B cell (primary cell): ENCODE data around the gene CTNNA2. TPM values are rescaled to one million over a fixed set of nuclear protein-coding genes. Genes with fewer than 3 reads are reported as not detected.

Source experiments
- ATAC-seq: fragments of 200-7000 bp; cut with Tn5 transposase; one replicate; pipeline ENCODE4 v1.10.0; 2021; ENCODE audit warnings: low read depth, mild to moderate bottlenecking, moderate number of reproducible peaks, moderate library complexity
- CTCF ChIA-PET: fragments of 350-600 bp; sonication (Branson Sonifier 250); formaldehyde crosslinking; loops from one replicate; lab custom pipeline; 2021; ENCODE audit warnings: antibody characterized with exemption, inconsistent platforms; lab: Charles Lee
- POLR2A ChIA-PET: fragments of 350-600 bp; sonication (Branson Sonifier 250); formaldehyde crosslinking; loops from one replicate; lab custom pipeline; 2021; ENCODE audit warnings: antibody characterized with exemption; lab: Charles Lee
- DNase-seq: peaks from one replicate; pipeline ENCODE4 v3.0.0; 2013
- H2AFZ ChIP-seq: 2 replicates; pipeline ENCODE4 v1.6.1; 2012; ENCODE audit warnings: mild to moderate bottlenecking, low read depth, low read length; ENCODE audit not compliant: insufficient read depth, poor library complexity, severe bottlenecking
- H3K27ac ChIP-seq, 2 donors: 1 replicate in 1 of 2; 2 replicates in 1 of 2; pipeline ENCODE4 v1.5.1; 2012 to 2013; ENCODE audit warnings: low read length in 2 of 2, mild to moderate bottlenecking in 2 of 2, moderate library complexity in 1 of 2
- H3K27me3 ChIP-seq, 4 experiments: fragments of 200-600 bp in 1 of 4; sonication (generic) in 1 of 4; replicated peaks in 1 of 4; 1 replicate in 2 of 4; 2 replicates in 2 of 4; pipeline versions ENCODE4 v1.6.1 to v1.7.0; 2013 to 2016; ENCODE audit warnings: low read length in 3 of 4, mild to moderate bottlenecking in 2 of 4, mixed read lengths in 1 of 4, moderate library complexity in 1 of 4; ENCODE audit not compliant: insufficient read depth in 4 of 4, control insufficient read depth in 3 of 4; ENCODE audit errors: control extremely low read depth in 1 of 4
- H3K36me3 ChIP-seq, 2 experiments: replicated peaks in 1 of 2; 1 replicate in 1 of 2; 2 replicates in 1 of 2; pipeline versions ENCODE4 v1.6.1 to v1.7.1; 2013; ENCODE audit warnings: low read length in 1 of 2; ENCODE audit not compliant: insufficient read depth in 2 of 2, control insufficient read depth in 1 of 2; ENCODE audit errors: control extremely low read depth in 1 of 2, extremely low read depth in 1 of 2
- H3K4me1 ChIP-seq, 2 donors: fragments of 200-600 bp in 1 of 2; sonication (generic) in 1 of 2; 1 replicate in 1 of 2; 2 replicates in 1 of 2; pipeline versions ENCODE4 v1.5.1 to v1.6.1; 2013 to 2017; ENCODE audit warnings: low read length in 2 of 2; ENCODE audit not compliant: control insufficient read depth in 2 of 2, insufficient read depth in 2 of 2
- H3K4me2 ChIP-seq: replicated peaks from 2 replicates; pipeline ENCODE3; 2012; ENCODE audit warnings: mild to moderate bottlenecking, low read depth, low read length; ENCODE audit not compliant: poor library complexity, severe bottlenecking
- H3K4me3 ChIP-seq, 5 experiments: fragments of 200-600 bp in 1 of 5; sonication (generic) in 1 of 5; 1 replicate in 3 of 5; 2 replicates in 2 of 5; pipeline versions ENCODE4 v1.5.1 to v1.7.0; 2011 to 2016; ENCODE audit warnings: low read length in 4 of 5, mild to moderate bottlenecking in 4 of 5, low read depth in 2 of 5, control low read depth in 1 of 5, moderate library complexity in 1 of 5; ENCODE audit not compliant: insufficient read depth in 1 of 5; ENCODE audit errors: control extremely low read depth in 1 of 5, extremely low read depth in 1 of 5
- H3K79me2 ChIP-seq: fragments of 200-600 bp; sonication (generic); one replicate; pipeline ENCODE4 v1.6.0; 2016; ENCODE audit warnings: low read length; ENCODE audit not compliant: control insufficient read depth, insufficient read depth
- H3K9ac ChIP-seq: fragments of 200-600 bp; sonication (generic); 2 replicates; pipeline ENCODE4 v1.6.1; 2017; ENCODE audit warnings: mild to moderate bottlenecking, low read length, moderate library complexity
- H3K9me3 ChIP-seq, 3 donors: one replicate each; pipeline versions ENCODE4 v1.6.1 to v1.7.1; 2013; ENCODE audit warnings: low read length in 2 of 3; ENCODE audit not compliant: control insufficient read depth in 2 of 3, insufficient read depth in 1 of 3; ENCODE audit errors: control extremely low read depth in 1 of 3
- H4K20me1 ChIP-seq: 2 replicates; pipeline ENCODE4 v1.6.0; 2012; ENCODE audit warnings: mild to moderate bottlenecking, low read length; ENCODE audit not compliant: insufficient read depth, control insufficient read depth, poor library complexity, severe bottlenecking
- H3K27ac Mint-ChIP-seq: one replicate; pipeline ENCODE4 v1.8.0; 2021; ENCODE audit warnings: mixed read lengths
- H3K27me3 Mint-ChIP-seq: one replicate; pipeline ENCODE4 v1.8.0; 2021; ENCODE audit warnings: mixed read lengths
- H3K4me1 Mint-ChIP-seq: one replicate; pipeline ENCODE4 v1.8.0; 2021; ENCODE audit warnings: mixed read lengths
- H3K4me3 Mint-ChIP-seq: one replicate; pipeline ENCODE4 v1.8.0; 2021; ENCODE audit warnings: mixed read lengths
- H3K9me3 Mint-ChIP-seq: one replicate; pipeline ENCODE4 v1.8.0; 2022; ENCODE audit warnings: mixed read lengths; ENCODE audit not compliant: insufficient read depth
- EZH2 ChIP-seq: IDR thresholded peaks from 2 replicates; pipeline ENCODE4 v1.6.1; 2012; ENCODE audit warnings: borderline replicate concordance, low read depth, mild to moderate bottlenecking, moderate library complexity, low read length; ENCODE audit not compliant: insufficient read depth, poor library complexity, severe bottlenecking
- WGBS: methylation state at CpG from one replicate; pipeline ENCODE4 v1.1.5; 2013; ENCODE audit warnings: missing lambda C conversion rate; ENCODE audit not compliant: insufficient coverage; 5-methylcytosine and 5-hydroxymethylcytosine counted together
- intact Hi-C: fragments of 100-400 bp; cut with micrococcal nuclease; formaldehyde crosslinking; loops from one replicate; pipeline ENCODE4 v1.10.0; 2022
- polyA plus RNA-seq: library from polyadenylated mRNA; depleted of rRNA; stranded (reverse); fragments of >200 nt; gene quantifications from 2 replicates; pipeline ENCODE4 v1.2.3, GENCODE V29; 2012
- total RNA-seq, 2 donors: library from RNA; stranded (reverse); fragments of 120-200 nt in 1 of 2; gene quantifications; 1 replicate in 1 of 2; 2 replicates in 1 of 2; pipeline versions ENCODE4 v1.2.3 to v1.2.4, GENCODE V29; 2013 to 2022
- TF ChIP-seq, protein P1 (sequence below): fragments of 200-600 bp; IDR thresholded peaks from one replicate; pipeline ENCODE4 v1.8.0; 2022; ENCODE audit warnings: antibody characterized with exemption, mild to moderate bottlenecking

CTNNA2 gene
- total and polyA plus RNA-seq, 2 donors (not counting 1 experiment from before 2014, with no cell fraction given), result not detected

DNA sequence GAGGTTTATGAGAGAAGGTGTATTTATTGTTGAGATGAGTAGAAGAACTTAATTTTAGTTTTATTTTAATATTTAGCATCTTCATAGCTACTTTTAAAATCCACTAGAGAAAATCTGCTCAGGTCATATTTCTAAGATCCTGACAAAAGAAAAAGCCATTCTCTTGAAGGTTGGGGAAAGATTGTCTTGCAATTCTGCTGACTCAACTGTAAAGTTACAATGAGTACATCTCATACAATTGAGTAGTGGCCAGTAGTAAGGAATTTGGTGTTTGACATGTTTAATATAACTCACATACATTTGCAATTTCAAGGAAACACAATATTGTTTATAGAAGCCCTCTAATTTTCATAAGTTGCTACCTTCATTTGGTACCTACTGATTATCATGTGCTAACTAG, 447.2 kb downstream of the CTNNA2 start:
- H3K4me1 Mint-ChIP-seq, result no peaks in the 10 kb centered on the region
- no peaks in the 10 kb centered on the region for H3K27me3 Mint-ChIP-seq
- no peak overlapping the region for H3K4me3 Mint-ChIP-seq
- Histone ChIP-seq H4K20me1 (no peaks in the 10 kb centered on the region), H3K4me2 (no peak overlapping the region), H3K4me3 (no peak overlapping the region), H3K79me2 (no peaks in the 10 kb centered on the region), H3K9me3 (no peaks in the 10 kb centered on the region), H3K27ac (no peak overlapping the region), H3K36me3 (no peaks in the 10 kb centered on the region), H3K4me1 (no peaks in the 10 kb centered on the region), H3K9ac (no peak overlapping the region), H2AFZ (no peak overlapping the region), H3K27me3 (no peaks in the 10 kb centered on the region)
- POLR2A ChIA-PET, result no interaction called here
- TF ChIP-seq, protein P1, sequence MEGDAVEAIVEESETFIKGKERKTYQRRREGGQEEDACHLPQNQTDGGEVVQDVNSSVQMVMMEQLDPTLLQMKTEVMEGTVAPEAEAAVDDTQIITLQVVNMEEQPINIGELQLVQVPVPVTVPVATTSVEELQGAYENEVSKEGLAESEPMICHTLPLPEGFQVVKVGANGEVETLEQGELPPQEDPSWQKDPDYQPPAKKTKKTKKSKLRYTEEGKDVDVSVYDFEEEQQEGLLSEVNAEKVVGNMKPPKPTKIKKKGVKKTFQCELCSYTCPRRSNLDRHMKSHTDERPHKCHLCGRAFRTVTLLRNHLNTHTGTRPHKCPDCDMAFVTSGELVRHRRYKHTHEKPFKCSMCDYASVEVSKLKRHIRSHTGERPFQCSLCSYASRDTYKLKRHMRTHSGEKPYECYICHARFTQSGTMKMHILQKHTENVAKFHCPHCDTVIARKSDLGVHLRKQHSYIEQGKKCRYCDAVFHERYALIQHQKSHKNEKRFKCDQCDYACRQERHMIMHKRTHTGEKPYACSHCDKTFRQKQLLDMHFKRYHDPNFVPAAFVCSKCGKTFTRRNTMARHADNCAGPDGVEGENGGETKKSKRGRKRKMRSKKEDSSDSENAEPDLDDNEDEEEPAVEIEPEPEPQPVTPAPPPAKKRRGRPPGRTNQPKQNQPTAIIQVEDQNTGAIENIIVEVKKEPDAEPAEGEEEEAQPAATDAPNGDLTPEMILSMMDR, result no peak
- no peak for TF ChIP-seq EZH2
- CTCF ChIA-PET, result no interaction called here
- peaks cover 6% of the 10 kb centered on the region for H3K9me3 Mint-ChIP-seq
- DNase-seq (no peak), ATAC-seq (no peak)
- intact Hi-C loops, result no loop called here
- no peak overlapping the region for H3K27ac Mint-ChIP-seq

DNA sequence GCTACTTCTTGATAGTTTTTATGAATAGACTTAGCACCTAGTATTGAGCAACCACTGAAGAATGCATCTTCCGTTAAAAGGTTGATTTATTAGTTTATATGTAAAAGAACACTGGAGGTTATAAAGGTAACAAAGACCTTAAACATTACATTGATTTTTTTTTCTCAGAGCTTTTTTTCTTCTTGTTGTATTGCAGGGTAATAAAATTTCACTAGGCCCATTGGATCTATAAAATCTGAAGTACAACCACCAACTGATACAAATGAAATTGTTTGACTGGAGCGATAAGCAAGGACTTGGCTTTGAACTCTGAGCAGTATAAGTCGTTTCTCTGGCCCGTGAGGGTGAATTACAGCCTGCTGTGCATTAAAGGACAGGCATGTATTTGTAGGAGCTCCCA, 447.7 kb downstream of the CTNNA2 start:
- intact Hi-C loops, result no loop called here
- Histone ChIP-seq H3K9me3 (no peaks in the 10 kb centered on the region), H3K4me2 (no peak overlapping the region), H3K27me3 (no peaks in the 10 kb centered on the region), H2AFZ (no peak overlapping the region), H3K27ac (no peak overlapping the region), H3K36me3 (no peaks in the 10 kb centered on the region), H3K4me1 (no peaks in the 10 kb centered on the region), H4K20me1 (no peaks in the 10 kb centered on the region), H3K79me2 (no peaks in the 10 kb centered on the region), H3K9ac (no peak overlapping the region), H3K4me3 (no peak overlapping the region)
- POLR2A ChIA-PET, result no interaction called here
- H3K27me3 Mint-ChIP-seq, result no peaks in the 10 kb centered on the region
- no peak overlapping the region for H3K4me3 Mint-ChIP-seq
- H3K4me1 Mint-ChIP-seq, result no peaks in the 10 kb centered on the region
- CTCF ChIA-PET, result no interaction called here
- no peak for TF ChIP-seq EZH2
- TF ChIP-seq, protein P1, result no peak
- no peak for ATAC-seq
- peaks cover 6% of the 10 kb centered on the region for H3K9me3 Mint-ChIP-seq
- 56% methylated on average over 3 of the region's 4 CpGs for WGBS
- no peak overlapping the region for H3K27ac Mint-ChIP-seq
- DNase-seq, result no peak
